Measurements from ENCODE around the gene COL1A1. TPM values are rescaled to one million over a fixed set of nuclear protein-coding genes. Genes with fewer than 3 reads are reported as not detected.

Gene COL1A1
- total and polyA plus RNA-seq, 2 of the 13 experiments (the other 11 are each of a cell fraction or from before 2014, with no cell fraction given): 0.05 TPM; not detected in 1

- TF ChIP-seq ZHX2 (IDR thresholded peaks at IDR 0.05; ENCODE audit: low read depth): no peak
- no peak for TF ChIP-seq ZHX2 (CRISPR knock-in tag; IDR thresholded peaks at IDR 0.05; ENCODE audit: borderline replicate concordance)
- TF ChIP-seq ZHX1 (CRISPR knock-in tag; IDR thresholded peaks at IDR 0.05; ENCODE audit: low read depth): no peak
- TF ChIP-seq ZBTB1 (CRISPR knock-in tag; IDR thresholded peaks at IDR 0.05; ENCODE audit: borderline replicate concordance): no peak
- TF ChIP-seq MAF1 (CRISPR knock-in tag; IDR thresholded peaks at IDR 0.05; ENCODE audit: borderline replicate concordance): no peak
- no peak for TF ChIP-seq POGK (CRISPR knock-in tag; conservative IDR thresholded peaks at IDR 0.05)
- TF ChIP-seq ELF3 (CRISPR knock-in tag; IDR thresholded peaks at IDR 0.05): no peak
- TF ChIP-seq RBFOX2 (IDR thresholded peaks at IDR 0.05; ENCODE audit: low read depth, low read length): no peak
- no peak for TF ChIP-seq DR1 (CRISPR knock-in tag; IDR thresholded peaks at IDR 0.05)
- TF ChIP-seq ZFP82 (CRISPR knock-in tag; IDR thresholded peaks at IDR 0.05; ENCODE audit: borderline replicate concordance): no peak
- no peak for TF ChIP-seq ZFP41 (CRISPR knock-in tag; IDR thresholded peaks at IDR 0.05; ENCODE audit: borderline replicate concordance)
- TF ChIP-seq SSRP1 (CRISPR knock-in tag; IDR thresholded peaks at IDR 0.05): no peak
- no peak for TF ChIP-seq ZNF616 (CRISPR knock-in tag; IDR thresholded peaks at IDR 0.05; ENCODE audit: low read depth)
- no peak for TF ChIP-seq THRA (CRISPR knock-in tag; IDR thresholded peaks at IDR 0.05; ENCODE audit: borderline replicate concordance)
- no peak for TF ChIP-seq ZFYVE20 (CRISPR knock-in tag; IDR thresholded peaks at IDR 0.05; ENCODE audit: borderline replicate concordance, low read depth)
These were observed 9.1 kb upstream of the COL1A1 start (continued) for GRCh38 chr17:50210240-50211225.
